Stomach (tissue), 4 donors: Measurements from ENCODE around the gene HS6ST1.

Experiments
- CTCF ChIP-seq, 7 experiments: fragments of 450-650 bp in 4 of 7; fragments of 200-600 bp in 3 of 7; sonication (generic) in 3 of 7; IDR thresholded peaks; one replicate each; pipeline ENCODE4 v1.5.1; 2016 to 2019; ENCODE audit warnings: antibody characterized with exemption in 7 of 7, control low read depth in 2 of 7, mild to moderate bottlenecking in 1 of 7
- EP300 ChIP-seq: sonication (generic); formaldehyde crosslinking; IDR thresholded peaks from one replicate; pipeline ENCODE4 v1.6.1; 2017; ENCODE audit warnings: antibody characterized with exemption
- POLR2A ChIP-seq, 4 donors: fragments of 450-650 bp; IDR thresholded peaks; one replicate each; pipeline ENCODE4 v1.6.1; 2016; ENCODE audit warnings: antibody characterized with exemption in 4 of 4, control low read depth in 2 of 4, mild to moderate bottlenecking in 1 of 4, moderate library complexity in 1 of 4
- POLR2AphosphoS5 ChIP-seq, 3 donors: sonication (generic); formaldehyde crosslinking; IDR thresholded peaks; one replicate each; pipeline ENCODE4 v1.6.1; 2016; ENCODE audit warnings: antibody characterized with exemption in 3 of 3

GRCh38 chr2:128329607-128330006, 10.9 kb upstream of the HS6ST1 start:
- TF ChIP-seq POLR2A (IDR thresholded peaks at IDR 0.05) (no peak), EP300 (no peak), CTCF (IDR thresholded peaks at IDR 0.05) (no peak), POLR2AphosphoS5 (IDR thresholded peaks at IDR 0.05) (no peak)
